MM.1S (cell line): ENCODE data around the gene CYP26C1.

ENCODE experiments used
- DNase-seq: peaks from one replicate; pipeline ENCODE4 v3.0.0-alpha.2; 2015
- H2AFZ ChIP-seq: fragments of 300-600 bp; sonication (generic); 2 replicates; pipeline ENCODE4 v1.6.0; 2016; ENCODE audit warnings: antibody characterized with exemption, low read length
- H3F3A ChIP-seq: fragments of 300-600 bp; sonication (generic); 2 replicates; pipeline ENCODE4 v1.6.1; 2016; ENCODE audit warnings: mild to moderate bottlenecking, antibody characterized with exemption, low read length, moderate library complexity, mixed read lengths; ENCODE audit not compliant: insufficient read depth
- H3K27ac ChIP-seq: fragments of 300-600 bp; sonication (generic); 2 replicates; pipeline ENCODE4 v1.5.1; 2016; ENCODE audit warnings: mild to moderate bottlenecking, low read length
- H3K27me3 ChIP-seq: fragments of 300-600 bp; sonication (generic); replicated peaks from 2 replicates; pipeline ENCODE4 v1.6.0; 2016; ENCODE audit warnings: low read length; ENCODE audit not compliant: insufficient read depth
- H3K36me3 ChIP-seq: fragments of 300-600 bp; sonication (generic); replicated peaks from 2 replicates; pipeline ENCODE4 v1.6.1; 2016; ENCODE audit warnings: mild to moderate bottlenecking, low read length, mixed read lengths; ENCODE audit not compliant: insufficient read depth
- H3K4me1 ChIP-seq: fragments of 300-600 bp; sonication (generic); 2 replicates; pipeline ENCODE4 v1.6.1; 2016; ENCODE audit warnings: low read length, mixed read lengths
- H3K4me2 ChIP-seq: fragments of 300-600 bp; sonication (generic); 2 replicates; pipeline ENCODE4 v1.6.0; 2016; ENCODE audit warnings: low read depth, low read length
- H3K4me3 ChIP-seq: fragments of 300-600 bp; sonication (generic); 2 replicates; pipeline ENCODE4 v1.5.1; 2016; ENCODE audit warnings: low read length, mixed read lengths
- H3K79me2 ChIP-seq: fragments of 300-600 bp; sonication (generic); 2 replicates; pipeline ENCODE4 v1.6.1; 2016; ENCODE audit warnings: mixed run types, low read length, mixed read lengths
- H3K9ac ChIP-seq: fragments of 300-600 bp; sonication (generic); 2 replicates; pipeline ENCODE4 v1.6.1; 2016; ENCODE audit warnings: low read length, mixed read lengths
- H3K9me2 ChIP-seq: fragments of 300-600 bp; sonication (generic); replicated peaks from 2 replicates; pipeline ENCODE4 v1.6.1; 2016; ENCODE audit warnings: mild to moderate bottlenecking, low read length, mixed read lengths; ENCODE audit not compliant: insufficient read depth
- H3K9me3 ChIP-seq: fragments of 300-600 bp; sonication (generic); replicated peaks from 2 replicates; pipeline ENCODE4 v1.6.1; 2016; ENCODE audit warnings: mild to moderate bottlenecking, low read length, mixed read lengths; ENCODE audit not compliant: insufficient read depth
- H4K20me1 ChIP-seq: fragments of 300-600 bp; sonication (generic); 2 replicates; pipeline ENCODE4 v1.6.1; 2016; ENCODE audit warnings: mild to moderate bottlenecking, low read length, moderate library complexity, mixed read lengths; ENCODE audit not compliant: insufficient read depth
- CTCF ChIP-seq: fragments of 300-600 bp; sonication (generic); IDR thresholded peaks from 2 replicates; pipeline ENCODE4 v1.5.1; 2016; ENCODE audit warnings: antibody characterized with exemption, low read length, mixed read lengths
- EZH2 ChIP-seq: fragments of 300-600 bp; sonication (generic); optimal IDR thresholded peaks from 2 replicates; pipeline ENCODE3; 2017; ENCODE audit warnings: low read depth, mild to moderate bottlenecking, antibody characterized with exemption, low read length, mixed read lengths
- EZH2phosphoT487 ChIP-seq: fragments of 300-600 bp; sonication (generic); IDR thresholded peaks from 2 replicates; pipeline ENCODE4 v1.6.1; 2018; ENCODE audit warnings: antibody characterized with exemption, low read length

The CYP26C1 gene

GRCh38 chr10:93039110-93039509 lies 21.5 kb upstream of the CYP26C1 start:
- Histone ChIP-seq H3K27ac (no peak overlapping the region), H3K36me3 (no peaks in the 10 kb centered on the region), H4K20me1 (no peaks in the 10 kb centered on the region), H3K4me2 (no peak overlapping the region), H3K79me2 (no peaks in the 10 kb centered on the region), H3F3A (no peaks in the 10 kb centered on the region), H3K4me3 (no peak overlapping the region), H3K9me3 (no peaks in the 10 kb centered on the region), H2AFZ (no peak overlapping the region), H3K4me1 (0 out of 2 replicates have a peak, but pooled peaks cover 2% of the 10 kb centered on the region), H3K27me3 (no peaks in the 10 kb centered on the region), H3K9me2 (no peaks in the 10 kb centered on the region), H3K9ac (no peak overlapping the region)
- TF ChIP-seq CTCF (no peak), EZH2 (no peak), EZH2phosphoT487 (no peak)
- no peak for DNase-seq

DNA sequence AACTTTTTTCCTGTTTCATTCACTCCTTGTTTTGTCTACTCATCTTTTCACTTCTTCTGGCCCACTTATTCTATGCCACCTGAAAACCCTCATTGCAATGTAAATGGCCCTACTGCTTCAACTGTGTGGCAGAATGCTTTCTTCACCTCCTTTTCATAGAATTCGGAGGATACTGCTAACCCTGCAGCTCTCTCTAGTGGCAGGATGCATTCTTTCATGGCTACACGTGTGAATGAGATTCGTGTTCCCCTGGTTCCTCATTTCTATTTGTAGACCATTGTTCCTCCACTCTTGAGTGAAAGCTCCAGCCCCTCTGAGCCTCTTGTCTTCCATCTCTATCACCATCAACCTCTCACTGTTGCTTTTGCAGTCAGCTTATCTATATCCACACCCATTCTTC lies 20.9 kb upstream of the CYP26C1 start:
- DNase-seq, result peak; percentile 69

DNA sequence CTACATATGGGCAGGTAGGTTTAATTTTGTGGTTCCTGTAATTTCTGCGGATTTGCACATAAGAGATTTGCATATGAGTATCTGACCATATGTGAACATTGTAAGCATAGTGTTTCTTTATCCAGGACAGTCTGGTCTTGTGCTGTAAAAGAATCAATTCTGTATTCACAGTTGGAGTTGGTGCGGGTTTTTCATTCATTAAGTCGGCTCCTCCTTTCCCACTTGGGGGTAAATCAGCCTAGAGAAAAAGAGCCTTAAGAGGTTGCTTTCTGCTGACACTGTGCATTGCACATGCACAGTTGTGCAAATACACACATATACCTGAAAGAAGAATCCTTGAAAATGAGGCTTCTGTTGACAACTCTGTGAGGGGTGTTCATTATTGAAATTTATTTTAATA lies 6.1 kb upstream of the CYP26C1 start:
- no peaks in the 10 kb centered on the region for H3F3A ChIP-seq
- no peak overlapping the region for H3K9ac ChIP-seq
- no peaks in the 10 kb centered on the region for H3K4me1 ChIP-seq
- no peak for DNase-seq
- H4K20me1 ChIP-seq, result no peaks in the 10 kb centered on the region
- H3K27me3 ChIP-seq, result no peaks in the 10 kb centered on the region
- H3K4me2 ChIP-seq, result no peak overlapping the region
- H3K79me2 ChIP-seq, result no peaks in the 10 kb centered on the region
- no peak overlapping the region for H3K4me3 ChIP-seq
- no peak overlapping the region for H3K27ac ChIP-seq
- no peaks in the 10 kb centered on the region for H3K9me2 ChIP-seq
- TF ChIP-seq EZH2 (no peak), CTCF (no peak), EZH2phosphoT487 (no peak)
- no peak overlapping the region for H2AFZ ChIP-seq
- no peaks in the 10 kb centered on the region for H3K36me3 ChIP-seq
- H3K9me3 ChIP-seq, result no peaks in the 10 kb centered on the region

More for the DNA sequence above, 20.9 kb upstream of the CYP26C1 start:
- Histone ChIP-seq H3K4me1 (no peaks in the 10 kb centered on the region), H3K9ac (no peak overlapping the region), H4K20me1 (no peaks in the 10 kb centered on the region), H3K79me2 (no peaks in the 10 kb centered on the region), H3K27me3 (no peaks in the 10 kb centered on the region), H3K27ac (no peak overlapping the region), H3K4me2 (no peak overlapping the region), H3K9me2 (no peaks in the 10 kb centered on the region), H3F3A (no peaks in the 10 kb centered on the region), H3K36me3 (no peaks in the 10 kb centered on the region), H3K4me3 (no peak overlapping the region), H2AFZ (no peak overlapping the region), H3K9me3 (no peaks in the 10 kb centered on the region)
- TF ChIP-seq EZH2, result no peak
- TF ChIP-seq CTCF, result peak; percentile 76
- no peak for TF ChIP-seq EZH2phosphoT487
